Liver (tissue), 3 donors: ENCODE measurements around the gene CRPPA.

ENCODE experiments used
- CTCF ChIP-seq: fragments of 150-350 bp; IDR thresholded peaks from 2 replicates; pipeline ENCODE4 v1.5.1; 2017; ENCODE audit warnings: improper control_type of control experiment, low read depth, low read length; ENCODE audit not compliant: missing input control
- EGR1 ChIP-seq, 2 donors: IDR thresholded peaks; 2 replicates each; pipeline ENCODE4 v1.6.1; 2016 to 2018; ENCODE audit warnings: antibody characterized with exemption in 2 of 2, low read depth in 2 of 2
- FOXA1 ChIP-seq: IDR thresholded peaks from 2 replicates; pipeline ENCODE4 v1.6.1; 2016; ENCODE audit warnings: antibody characterized with exemption
- GABPA ChIP-seq, 2 donors: IDR thresholded peaks in 1 of 2; conservative IDR thresholded peaks in 1 of 2; 2 replicates each; pipeline ENCODE4 v1.6.1; 2016; ENCODE audit warnings: antibody characterized with exemption in 2 of 2, mild to moderate bottlenecking in 1 of 2, moderate library complexity in 1 of 2
- HNF4G ChIP-seq: IDR thresholded peaks from 2 replicates; pipeline ENCODE4 v1.6.1; 2016; ENCODE audit warnings: antibody characterized with exemption
- JUND ChIP-seq, 2 donors: IDR thresholded peaks; 2 replicates each; pipeline ENCODE4 v1.6.1; 2016; ENCODE audit warnings: antibody characterized with exemption in 2 of 2
- RAD21 ChIP-seq, 2 donors: IDR thresholded peaks; 2 replicates each; pipeline ENCODE4 v1.6.1; 2016; ENCODE audit warnings: antibody characterized with exemption in 2 of 2, mild to moderate bottlenecking in 2 of 2
- RXRA ChIP-seq, 2 donors: IDR thresholded peaks; 2 replicates each; pipeline ENCODE4 v1.6.1; 2017 to 2018; ENCODE audit warnings: antibody characterized with exemption in 2 of 2, mild to moderate bottlenecking in 1 of 2
- SP1 ChIP-seq: IDR thresholded peaks from 2 replicates; pipeline ENCODE4 v1.6.1; 2018; ENCODE audit warnings: antibody characterized with exemption, mild to moderate bottlenecking
- TAF1 ChIP-seq: conservative IDR thresholded peaks from 2 replicates; pipeline ENCODE4 v1.6.1; 2016; ENCODE audit warnings: antibody characterized with exemption, mild to moderate bottlenecking
- YY1 ChIP-seq: IDR thresholded peaks from 2 replicates; pipeline ENCODE4 v1.6.1; 2016; ENCODE audit warnings: antibody characterized with exemption, mild to moderate bottlenecking
- TF ChIP-seq, protein P1 (sequence below): IDR thresholded peaks from 2 replicates; pipeline ENCODE4 v1.6.1; 2016; ENCODE audit warnings: antibody characterized with exemption
- donor health status: healthy.
- donor health status: healthy.

DNA sequence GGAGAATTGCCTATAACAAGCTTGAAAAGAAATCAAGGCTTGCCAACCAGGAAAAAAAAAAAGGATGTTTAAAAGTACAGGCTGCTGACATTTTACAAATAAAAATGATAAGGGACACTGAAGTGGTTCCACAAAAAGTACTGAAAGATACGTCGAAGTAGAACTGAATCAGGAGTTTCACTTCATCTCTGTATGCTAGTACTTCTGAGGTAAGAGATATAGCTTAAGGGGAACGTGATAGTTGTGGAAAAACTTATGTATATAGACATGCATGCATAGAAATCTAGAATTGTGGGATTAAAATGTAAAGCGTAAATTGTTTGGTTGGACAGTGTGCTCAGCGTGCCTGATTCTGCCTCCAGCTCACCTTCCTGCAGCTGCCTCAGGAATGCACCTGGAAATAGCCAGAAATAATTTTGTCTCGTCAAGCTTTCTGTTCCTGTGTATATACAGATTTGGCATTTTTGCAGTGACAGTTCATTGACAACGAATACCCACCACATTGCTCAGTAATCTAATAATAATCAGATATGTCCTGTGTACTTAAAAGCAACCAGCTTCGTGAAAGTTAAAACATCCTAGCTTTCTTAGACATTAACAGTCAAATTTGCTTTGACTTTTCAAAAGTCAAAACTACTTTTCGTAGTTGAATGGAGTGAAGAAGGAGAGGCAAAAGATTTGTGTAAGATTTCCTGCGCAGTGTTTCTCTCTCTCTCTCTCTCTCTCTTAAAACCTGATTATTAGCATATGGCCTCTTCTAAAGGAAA lies 42.8 kb upstream of the CRPPA start:
- TF ChIP-seq CTCF (no peak), EGR1 (IDR thresholded peaks at IDR 0.05; ENCODE audit: low read depth in 2 of 2) (no peak), JUND (IDR thresholded peaks at IDR 0.05) (no peak), FOXA1 (no peak), YY1 (no peak), SP1 (no peak), HNF4G (no peak), RXRA (IDR thresholded peaks at IDR 0.05) (no peak), GABPA (IDR thresholded peaks at IDR 0.05 in 1 of 2, conservative IDR thresholded peaks at IDR 0.05 in 1 of 2) (no peak), TAF1 (no peak), RAD21 (IDR thresholded peaks at IDR 0.05) (no peak)
- TF ChIP-seq, protein P1, sequence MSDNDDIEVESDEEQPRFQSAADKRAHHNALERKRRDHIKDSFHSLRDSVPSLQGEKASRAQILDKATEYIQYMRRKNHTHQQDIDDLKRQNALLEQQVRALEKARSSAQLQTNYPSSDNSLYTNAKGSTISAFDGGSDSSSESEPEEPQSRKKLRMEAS: no peak
